SHP77 (cell line): ENCODE data around the gene HPCAL4.

ENCODE experiments used
- DNase-seq, 2 experiments: peaks; one replicate each; lab custom pipeline; 2025; lab: John Stamatoyannopoulos, UW

The HPCAL4 gene

GRCh38 chr1:39676948-39677548 is 14.2 kb downstream of the HPCAL4 start:
- no peak for DNase-seq

GRCh38 chr1:39675220-39675619 is 16.0 kb downstream of the HPCAL4 start:
- DNase-seq, result no peak

DNA sequence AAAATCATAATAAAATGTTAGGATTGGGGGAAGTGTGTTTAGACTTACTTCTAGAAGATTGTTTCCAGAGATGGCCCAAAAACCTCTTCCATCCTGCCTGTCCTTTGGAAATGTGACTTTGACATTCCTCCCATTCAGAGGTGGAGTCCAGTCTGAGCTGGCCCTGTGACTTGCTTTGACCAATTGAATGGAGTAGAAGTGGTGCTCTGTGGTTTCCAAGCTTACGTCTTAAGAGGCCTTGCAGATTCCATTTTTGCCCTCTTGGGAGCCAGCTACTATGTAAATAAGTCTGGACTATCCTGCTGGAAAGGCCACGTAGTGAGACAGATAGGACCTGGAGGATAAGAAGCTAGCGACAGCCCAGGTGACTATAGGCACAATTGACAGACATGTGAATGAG is 18.0 kb downstream of the HPCAL4 start:
- no peak for DNase-seq

DNA sequence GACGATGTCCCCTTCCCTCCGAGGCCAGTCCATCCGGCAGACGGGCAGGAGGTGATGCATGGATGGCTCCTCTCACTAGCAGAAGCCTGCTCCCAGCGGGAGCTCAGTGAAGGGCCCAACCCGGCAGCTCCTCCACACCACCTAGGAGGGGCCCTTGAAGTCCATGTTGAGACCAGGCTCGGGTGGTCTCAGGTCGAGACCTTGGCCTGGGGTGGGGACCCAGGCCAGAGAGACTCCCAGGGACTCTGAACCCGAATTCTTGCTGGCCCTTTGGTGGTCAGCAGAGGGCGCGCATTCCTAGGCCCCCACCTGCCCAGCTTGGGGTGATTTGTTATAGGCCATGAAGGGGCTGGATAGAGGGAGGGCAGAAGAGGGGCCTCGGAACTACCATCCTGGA is 18.7 kb downstream of the HPCAL4 start:
- no peak for DNase-seq

- no peak for DNase-seq
Measured at GRCh38 chr1:39671793-39672550, 19.3 kb downstream of the HPCAL4 start, which contains the start of gene NT5C1A. TSS of gene NT5C1A (minus strand) at chr1:39672107. CDS start at chr1:39672038, 69 bp downstream.

DNA sequence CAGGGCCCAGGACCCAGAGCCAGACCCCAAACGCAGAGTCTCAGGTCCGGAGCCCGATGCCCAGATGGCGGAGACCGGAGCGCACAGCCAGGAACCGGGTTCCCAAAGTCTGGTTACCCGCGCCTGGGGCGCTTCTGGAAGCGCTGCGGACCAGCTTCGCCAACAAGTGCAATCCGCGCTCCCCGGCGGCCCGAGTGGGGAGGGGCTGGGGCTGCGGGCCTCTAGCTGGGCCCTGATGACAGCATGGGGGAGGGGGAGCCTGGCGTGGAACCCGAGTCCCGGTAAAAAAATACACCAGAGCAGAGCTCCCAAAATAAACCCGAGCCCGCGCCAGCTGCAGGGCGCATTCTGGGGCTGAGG is 19.8 kb downstream of the HPCAL4 start:
- DNase-seq, result no peak

- DNase-seq, result no peak
Measured at GRCh38 chr1:39670689-39671088, 20.5 kb downstream of the HPCAL4 start.

DNA sequence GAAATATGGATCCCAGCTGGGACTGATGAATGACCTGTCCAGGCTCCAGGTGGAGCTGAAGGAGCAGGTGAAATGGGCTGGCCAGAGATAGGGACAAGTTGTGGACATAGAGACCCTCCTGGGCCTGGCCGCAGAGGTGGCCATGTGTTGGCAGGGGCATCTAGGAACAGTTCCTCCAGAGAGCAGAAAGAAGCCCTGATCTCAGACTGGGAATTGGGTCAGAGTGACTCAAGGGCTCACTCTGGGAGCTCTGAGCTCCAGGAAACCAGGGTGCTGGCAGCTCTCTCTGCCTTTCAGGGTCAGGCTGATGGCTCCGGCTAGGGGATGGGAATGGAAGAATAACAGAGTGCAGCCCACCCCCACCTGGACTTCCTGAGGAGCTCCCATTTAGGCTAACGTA is 22.3 kb downstream of the HPCAL4 start:
- DNase-seq, result no peak

- no peak for DNase-seq
Measured at GRCh38 chr1:39668111-39668510, 23.1 kb downstream of the HPCAL4 start.

DNA sequence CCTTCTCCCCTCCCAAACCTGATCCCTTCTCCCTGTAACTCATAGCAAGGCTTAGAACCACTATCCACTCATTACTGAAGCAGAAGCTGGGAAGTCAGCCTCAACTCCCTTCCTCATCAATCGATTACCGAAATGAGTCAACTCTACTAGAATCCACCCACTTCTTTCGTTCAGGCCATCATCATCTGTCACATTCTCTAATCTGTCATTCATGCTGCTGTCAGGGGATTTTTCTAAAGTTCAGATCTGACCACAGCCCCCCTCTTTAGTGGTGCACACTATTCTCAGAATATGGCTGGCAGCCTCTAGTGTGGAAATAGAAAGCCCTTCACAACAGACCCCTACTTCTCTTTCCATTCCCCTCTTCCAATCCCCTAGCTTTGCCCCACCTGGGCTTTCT is 24.5 kb downstream of the HPCAL4 start:
- no peak for DNase-seq

DNA sequence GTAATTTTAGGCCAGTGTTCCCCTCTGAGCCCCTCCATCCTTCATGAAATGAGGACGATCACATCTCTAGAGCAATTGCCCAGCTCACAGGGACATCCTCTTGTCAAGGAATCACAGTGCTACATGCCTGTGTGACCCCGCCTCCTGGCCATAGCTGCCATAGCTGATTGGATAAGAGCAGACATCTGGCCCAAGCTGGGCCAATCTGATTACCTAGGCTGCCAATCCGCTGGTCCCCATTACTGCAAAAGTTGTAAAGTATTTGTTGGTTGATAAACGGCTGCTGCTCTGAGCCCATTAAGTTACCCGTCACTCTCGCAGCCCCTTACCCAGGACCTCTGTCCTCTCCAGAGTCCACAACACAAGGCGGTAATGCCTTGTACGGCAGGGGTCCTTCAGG is 27.7 kb downstream of the HPCAL4 start:
- DNase-seq, result no peak

- DNase-seq, result no peak
Measured at GRCh38 chr1:39662861-39663260, 28.4 kb downstream of the HPCAL4 start.

DNA sequence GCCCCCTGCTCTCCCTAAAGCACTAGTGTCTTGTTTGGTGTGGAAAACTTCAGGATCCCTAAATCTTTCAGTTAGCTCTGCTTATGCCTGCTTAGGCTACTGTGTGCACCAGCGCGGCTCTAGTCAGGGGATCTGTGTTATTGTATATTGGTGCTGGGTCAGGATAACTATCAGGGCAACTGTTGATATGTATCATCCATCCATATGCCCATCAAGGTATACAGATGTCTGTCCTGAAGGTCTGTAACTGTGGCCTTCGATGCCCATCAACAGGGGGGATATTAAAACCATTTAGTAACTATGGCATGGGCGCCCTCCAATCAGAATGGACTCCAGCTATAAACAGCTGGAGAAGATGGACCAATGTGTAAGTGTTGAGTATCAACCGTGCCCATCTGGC is 31.7 kb downstream of the HPCAL4 start:
- no peak for DNase-seq

- DNase-seq, result no peak
Measured at GRCh38 chr1:39659110-39659509, 32.1 kb downstream of the HPCAL4 start.

DNA sequence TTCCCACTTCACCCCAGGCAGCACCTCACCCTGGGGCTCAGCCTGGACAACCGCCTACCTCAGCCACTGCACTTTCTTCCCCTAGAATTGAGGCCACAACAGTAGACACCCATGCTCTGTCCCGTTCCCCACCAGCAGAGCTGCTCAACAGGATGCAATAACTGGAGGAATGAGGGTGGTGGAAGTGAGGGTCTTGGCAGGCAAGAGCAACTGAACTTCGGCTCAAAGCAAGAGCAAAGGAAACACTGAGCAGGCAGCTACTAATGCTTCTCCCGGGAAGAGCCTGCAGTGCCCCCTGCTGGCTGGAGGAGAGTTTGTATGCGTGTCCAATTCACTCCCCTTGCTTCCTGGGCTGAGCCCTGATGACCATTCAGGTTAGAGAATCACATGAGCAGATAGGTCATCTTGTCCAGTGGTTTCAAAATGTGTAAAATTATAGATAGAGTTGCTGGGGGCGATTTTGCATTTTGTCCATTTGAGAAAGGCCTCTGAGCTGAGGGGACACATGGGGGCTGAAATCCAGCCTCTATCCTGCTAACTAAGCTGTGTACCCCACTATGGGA is 33.2 kb downstream of the HPCAL4 start:
- DNase-seq, result peak; percentile 50 to 71

DNA sequence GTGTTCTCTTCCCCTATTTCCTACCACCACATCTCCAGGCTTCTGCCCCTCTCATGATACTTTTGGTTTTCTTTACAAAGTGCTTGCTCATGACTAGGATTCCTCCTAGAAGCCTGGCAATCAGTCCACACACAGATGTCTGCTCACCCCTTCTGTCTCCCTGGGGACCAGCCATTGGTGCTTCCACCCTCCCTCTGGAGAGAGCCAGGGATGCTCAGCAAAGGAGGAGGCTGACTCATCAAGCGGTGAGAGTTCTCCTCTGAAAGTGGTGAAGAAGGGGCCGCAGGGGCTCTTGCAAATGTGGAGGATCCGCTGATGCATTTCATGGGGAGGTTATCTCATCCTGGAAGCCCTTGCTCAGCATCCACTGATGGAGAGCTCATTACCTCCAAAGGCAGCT is 33.8 kb downstream of the HPCAL4 start:
- DNase-seq, result no peak

DNA sequence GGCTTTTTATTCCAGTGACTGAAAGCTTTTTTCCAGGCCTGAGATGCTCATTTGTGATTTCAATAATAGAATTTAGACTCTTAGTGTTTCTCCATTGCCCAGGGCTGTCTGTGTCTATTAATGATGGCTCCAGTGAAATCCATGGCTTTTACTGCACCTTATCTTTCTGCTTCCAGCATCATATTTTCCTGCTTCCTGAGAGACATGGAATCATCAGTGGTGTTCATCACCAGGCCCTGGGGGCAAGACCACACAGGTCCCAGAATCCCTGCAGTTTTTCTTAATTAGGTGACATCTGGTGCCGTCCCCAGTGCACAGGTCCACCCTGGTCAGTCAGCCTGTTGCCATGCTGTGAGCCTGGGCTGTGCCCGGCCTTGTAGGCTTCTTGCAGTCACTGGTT is 34.8 kb downstream of the HPCAL4 start:
- no peak for DNase-seq

DNA sequence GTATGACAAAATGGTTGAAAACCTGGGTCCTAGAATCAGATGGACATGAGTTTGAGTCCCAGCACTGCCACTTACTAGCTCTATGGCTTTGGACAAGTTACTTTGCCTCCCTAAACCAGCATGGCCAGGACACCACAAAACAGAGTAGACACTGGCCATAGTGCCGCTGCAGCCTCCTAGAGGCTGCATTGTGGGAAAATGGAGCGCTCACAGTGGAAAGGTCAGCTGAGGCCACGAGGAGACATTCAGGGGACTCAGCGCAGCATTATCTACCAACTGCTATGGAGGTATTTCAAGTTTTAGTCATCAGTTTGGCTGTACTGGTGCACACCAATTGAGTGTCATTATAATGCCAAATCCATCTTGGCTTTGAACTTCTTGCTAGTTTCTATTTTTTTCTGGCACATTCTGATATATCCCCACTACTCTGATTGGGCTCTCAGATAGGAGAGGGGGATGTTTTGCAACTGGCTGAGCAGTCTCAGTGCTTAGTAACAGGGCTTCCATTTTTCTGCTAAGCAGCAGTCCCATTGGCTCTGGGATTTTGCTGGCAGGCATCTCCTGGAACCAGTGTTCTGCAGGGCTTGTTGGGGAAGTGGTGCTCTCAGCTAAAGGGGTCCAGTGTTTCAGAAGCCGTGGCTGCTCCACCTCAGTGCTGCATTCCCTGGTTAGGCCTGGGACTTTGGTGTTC is 35.5 kb downstream of the HPCAL4 start:
- no peak for DNase-seq

DNA sequence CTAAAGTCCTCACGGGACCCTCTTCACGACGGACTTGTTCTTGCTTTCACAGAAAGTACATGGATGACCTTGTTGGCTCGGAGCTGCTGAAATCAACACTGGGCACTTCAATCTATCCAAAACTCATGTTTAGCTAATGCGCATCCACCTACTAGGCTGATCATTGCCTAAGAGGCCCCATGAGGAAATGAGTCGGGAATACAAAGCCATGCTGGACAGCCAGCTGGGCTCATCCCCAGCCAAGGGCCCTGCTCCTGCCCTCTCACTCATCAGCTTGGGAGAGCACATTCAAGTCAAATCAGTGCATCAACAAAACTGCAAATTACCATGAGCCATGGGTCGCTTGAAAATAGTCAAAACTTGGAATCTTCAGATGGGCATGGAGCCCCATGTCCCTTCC is 36.9 kb downstream of the HPCAL4 start:
- no peak for DNase-seq

DNA sequence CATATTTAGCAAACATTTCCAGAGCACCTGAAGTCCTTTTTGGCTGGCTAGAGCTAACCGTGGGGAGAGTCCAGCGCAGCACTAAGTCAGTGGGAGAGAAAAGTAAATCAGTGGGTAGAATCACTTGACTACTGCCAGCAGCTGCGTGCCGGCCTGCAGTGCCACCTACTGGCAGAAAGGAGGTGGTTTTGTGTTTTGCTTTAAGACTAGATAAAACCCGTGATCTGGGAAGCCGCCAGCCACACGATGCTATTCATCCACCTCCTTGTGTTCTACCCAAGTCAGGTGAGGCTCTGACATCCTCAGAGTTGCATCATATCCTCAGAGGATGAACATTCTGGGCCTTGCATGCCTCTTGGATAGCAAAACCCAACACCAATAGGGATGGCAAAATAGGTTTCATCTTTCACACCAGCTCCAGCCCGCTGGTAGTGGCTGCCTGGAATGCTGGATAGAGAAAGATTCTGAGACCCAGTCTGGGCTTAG is 37.6 kb downstream of the HPCAL4 start:
- DNase-seq, result peak; percentile 39 to 41

DNA sequence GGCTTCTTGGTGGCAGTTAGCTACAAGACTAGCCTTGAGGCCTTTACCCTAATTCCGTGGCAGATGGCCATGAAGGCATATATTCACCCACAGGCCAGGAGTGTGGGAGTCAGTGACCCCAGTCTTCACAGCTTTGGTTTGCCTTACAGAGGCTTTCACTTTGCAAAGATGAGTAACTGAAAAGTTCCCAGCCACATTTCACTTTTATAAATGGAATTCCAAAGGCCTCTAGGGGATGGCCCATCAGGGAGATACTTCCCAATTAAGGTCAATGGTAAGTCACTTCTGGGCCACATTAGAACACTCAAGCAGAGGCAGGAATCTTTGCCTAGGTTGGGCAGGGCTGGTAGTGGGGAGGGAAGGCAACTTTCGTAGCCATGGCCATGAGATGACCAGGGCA is 38.7 kb downstream of the HPCAL4 start:
- no peak for DNase-seq

DNA sequence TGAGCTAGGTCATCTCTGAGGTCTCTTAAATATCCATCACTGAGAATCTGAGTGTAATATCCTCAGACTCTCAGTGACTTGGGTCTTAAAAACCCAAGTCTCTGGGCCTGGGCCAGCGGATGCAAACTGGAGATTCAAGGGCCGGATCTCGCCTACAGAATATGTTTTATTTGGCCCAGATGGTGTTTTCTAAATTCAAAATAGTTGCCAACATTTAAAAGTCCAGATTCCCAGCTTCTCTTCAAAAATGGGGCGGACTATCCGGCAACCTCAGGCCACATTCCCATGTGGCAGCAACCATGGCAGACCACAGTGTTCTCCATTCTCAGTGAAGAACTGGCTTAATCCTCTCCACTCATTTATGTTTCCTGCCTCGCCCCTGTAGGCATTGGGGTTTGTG is 39.1 kb downstream of the HPCAL4 start:
- no peak for DNase-seq

DNA sequence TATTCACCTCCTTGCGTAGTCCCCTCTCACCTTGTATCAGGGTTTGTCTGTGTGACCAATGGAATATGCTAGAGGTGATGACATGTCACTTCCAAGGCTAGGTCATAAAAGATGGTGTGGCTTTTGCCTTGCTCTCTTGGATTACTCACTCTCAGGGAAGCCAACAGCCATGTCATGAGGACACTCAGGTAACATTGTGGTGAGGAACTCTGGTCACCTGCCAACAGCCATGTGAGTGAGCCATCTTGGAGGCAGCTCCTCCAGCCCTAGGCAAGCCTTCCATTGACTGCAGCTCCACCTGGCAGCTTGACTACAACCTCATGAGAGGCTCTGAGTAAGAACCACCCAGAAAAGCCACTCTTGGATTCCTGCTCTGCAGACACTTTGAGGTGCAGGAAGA is 40.8 kb downstream of the HPCAL4 start:
- no peak for DNase-seq
